WTC11 (cell line): ENCODE data around the gene IRF1. TPM values are rescaled to one million over a fixed set of nuclear protein-coding genes. Genes with fewer than 3 reads are reported as not detected.

ENCODE experiments used
- ATAC-seq: fragments of 200-7000 bp; cut with Tn5 transposase; 2 replicates; pipeline ENCODE4 v1.10.0; 2021; ENCODE audit warnings: mild to moderate bottlenecking, moderate library complexity
- CTCF ChIA-PET: fragments of 300-600 bp; sonication (Branson Sonifier 250); formaldehyde crosslinking; loops from one replicate; lab custom pipeline; 2021; ENCODE audit warnings: antibody characterized with exemption; lab: Charles Lee
- POLR2A ChIA-PET: fragments of 350-600 bp; sonication (Branson Sonifier 250); formaldehyde crosslinking; loops from one replicate; lab custom pipeline; 2021; ENCODE audit warnings: antibody characterized with exemption; lab: Charles Lee
- DNase-seq: peaks from one replicate; pipeline ENCODE4 v3.0.0; 2021; ENCODE audit warnings: low spot score
- H3K27ac Mint-ChIP-seq: 2 replicates; pipeline ENCODE4 v1.8.0; 2021; ENCODE audit warnings: mixed read lengths
- H3K27me3 Mint-ChIP-seq: 2 replicates; pipeline ENCODE4 v1.8.0; 2021; ENCODE audit warnings: low read depth, mild to moderate bottlenecking, moderate library complexity, mixed read lengths
- H3K36me3 Mint-ChIP-seq: 2 replicates; pipeline ENCODE4 v1.8.0; 2021; ENCODE audit warnings: mixed read lengths
- H3K4me1 Mint-ChIP-seq: 2 replicates; pipeline ENCODE4 v1.8.0; 2022; ENCODE audit warnings: mixed read lengths
- H3K4me3 Mint-ChIP-seq: 2 replicates; pipeline ENCODE4 v1.8.0; 2021; ENCODE audit warnings: mild to moderate bottlenecking, moderate library complexity, mixed read lengths
- H3K9me3 Mint-ChIP-seq: 2 replicates; pipeline ENCODE4 v1.8.0; 2021; ENCODE audit warnings: mixed read lengths
- ATF2 ChIP-seq: sonication (generic); formaldehyde crosslinking; IDR thresholded peaks from 2 replicates; pipeline ENCODE4 v1.8.1; 2022; ENCODE audit warnings: low read depth, missing genetic modification reagents, borderline replicate concordance
- ATF6 ChIP-seq: sonication (generic); formaldehyde crosslinking; IDR thresholded peaks from 2 replicates; pipeline ENCODE4 v1.8.1; 2023; ENCODE audit warnings: mild to moderate bottlenecking, missing genetic modification reagents
- CREB1 ChIP-seq: sonication (generic); formaldehyde crosslinking; IDR thresholded peaks from 2 replicates; pipeline ENCODE4 v1.8.0; 2023; ENCODE audit warnings: mild to moderate bottlenecking, missing genetic modification reagents
- FOXP4 ChIP-seq: sonication (generic); formaldehyde crosslinking; IDR thresholded peaks from 2 replicates; pipeline ENCODE4 v1.8.0; 2022; ENCODE audit warnings: mild to moderate bottlenecking, missing genetic modification reagents
- GABPB1 ChIP-seq: sonication (generic); formaldehyde crosslinking; IDR thresholded peaks from 2 replicates; pipeline ENCODE4 v1.8.1; 2023; ENCODE audit warnings: mild to moderate bottlenecking, missing genetic modification reagents
- GRHL2 ChIP-seq: fragments of 250-450 bp; sonication (Bioruptor Pico); IDR thresholded peaks from 2 replicates; pipeline ENCODE4 v1.8.0; 2022; ENCODE audit warnings: mild to moderate bottlenecking, moderate library complexity; ENCODE audit not compliant: insufficient replicate concordance, severe bottlenecking
- MAX ChIP-seq: sonication (generic); formaldehyde crosslinking; IDR thresholded peaks from 2 replicates; pipeline ENCODE4 v1.8.0; 2022; ENCODE audit warnings: mild to moderate bottlenecking, missing genetic modification reagents
- MXD4 ChIP-seq: fragments of 250-450 bp; sonication (Bioruptor Pico); IDR thresholded peaks from 2 replicates; pipeline ENCODE4 v1.8.0; 2021; ENCODE audit warnings: mild to moderate bottlenecking, moderate library complexity, borderline replicate concordance
- NFYB ChIP-seq: sonication (generic); formaldehyde crosslinking; conservative IDR thresholded peaks from 2 replicates; pipeline ENCODE4 v1.8.0; 2022; ENCODE audit warnings: low read depth, missing genetic modification reagents
- NR1H2 ChIP-seq: sonication (generic); formaldehyde crosslinking; IDR thresholded peaks from 2 replicates; pipeline ENCODE4 v1.9.0; 2021; ENCODE audit warnings: mild to moderate bottlenecking, moderate library complexity, missing genetic modification reagents
- NR3C1 ChIP-seq: sonication (generic); formaldehyde crosslinking; conservative IDR thresholded peaks from 2 replicates; pipeline ENCODE4 v1.8.1; 2023; ENCODE audit warnings: low read depth, mild to moderate bottlenecking, missing genetic modification reagents
- SP1 ChIP-seq: sonication (generic); formaldehyde crosslinking; conservative IDR thresholded peaks from 2 replicates; pipeline ENCODE4 v1.8.1; 2022; ENCODE audit warnings: missing genetic modification reagents
- STAT6 ChIP-seq: sonication (generic); formaldehyde crosslinking; conservative IDR thresholded peaks from 2 replicates; pipeline ENCODE4 v1.8.1; 2023; ENCODE audit warnings: mild to moderate bottlenecking, low read depth, missing genetic modification reagents, moderate library complexity
- ZBTB21 ChIP-seq: sonication (generic); formaldehyde crosslinking; IDR thresholded peaks from 2 replicates; pipeline ENCODE4 v1.8.1; 2023; ENCODE audit warnings: mild to moderate bottlenecking, missing genetic modification reagents, borderline replicate concordance
- ZNF138 ChIP-seq: sonication (generic); formaldehyde crosslinking; conservative IDR thresholded peaks from 2 replicates; pipeline ENCODE4 v1.8.1; 2022; ENCODE audit warnings: mild to moderate bottlenecking, moderate library complexity, missing genetic modification reagents
- ZNF423 ChIP-seq: fragments of 250-450 bp; sonication (Bioruptor Pico); IDR thresholded peaks from 2 replicates; pipeline ENCODE4 v2.1.2; 2022; ENCODE audit warnings: mild to moderate bottlenecking, moderate library complexity
- total RNA-seq: library from RNA; stranded (reverse); gene quantifications from 3 replicates; pipeline ENCODE4 v1.2.3, GENCODE V29; 2021

The IRF1 gene
- total RNA-seq, 1 experiment from 2014 or later, result 8.8 TPM

- TF ChIP-seq ATF2 (CRISPR knock-in tag), result no peak
- no peak for TF ChIP-seq CREB1
- TF ChIP-seq ATF6 (CRISPR knock-in tag), result no peak
- TF ChIP-seq SP1, result no peak
Observed at GRCh38 chr5:132483101-132483500, 7.5 kb downstream of the IRF1 start (continued).

- no peaks in the 10 kb centered on the region for H3K27me3 Mint-ChIP-seq
- ATAC-seq, result no peak
- no peaks in the 10 kb centered on the region for H3K9me3 Mint-ChIP-seq
- no peak overlapping the region for H3K4me3 Mint-ChIP-seq
- CTCF ChIA-PET, result interaction anchor here (4.7 kb wide), 1 partner anchor 19 kb away, joined by 21 read pairs; no protein-coding TSS in a partner anchor
- no peak for DNase-seq
- H3K27ac Mint-ChIP-seq, result no peak overlapping the region; the same call in 1 of the 2 replicates
- POLR2A ChIA-PET, result interaction anchor here (0.7 kb wide), 1 partner anchor 436 kb away, joined by 4 read pairs; no protein-coding TSS in a partner anchor
- H3K4me1 Mint-ChIP-seq, result no peaks in the 10 kb centered on the region
- peaks cover 27% of the 10 kb centered on the region for H3K36me3 Mint-ChIP-seq
- TF ChIP-seq ZBTB21 (CRISPR knock-in tag), result no peak
- no peak for TF ChIP-seq ZNF138
- no peak for TF ChIP-seq NR1H2 (CRISPR knock-in tag)
- no peak for TF ChIP-seq NFYB
- TF ChIP-seq ZNF423 (CRISPR knock-in tag), result no peak
- no peak for TF ChIP-seq GRHL2 (CRISPR knock-in tag)
- TF ChIP-seq NR3C1 (CRISPR knock-in tag), result no peak
Observed at GRCh38 chr5:132481596-132482211, 8.9 kb downstream of the IRF1 start.

- Mint-ChIP-seq H3K27me3 (no peaks in the 10 kb centered on the region), H3K9me3 (no peaks in the 10 kb centered on the region), H3K27ac (no peak overlapping the region; the same call in 1 of the 2 replicates), H3K4me3 (no peak overlapping the region), H3K36me3 (peaks cover 21% of the 10 kb centered on the region), H3K4me1 (no peaks in the 10 kb centered on the region)
- DNase-seq (no peak), ATAC-seq (no peak)
- ChIA-PET POLR2A (interaction anchor here (1.7 kb wide), 1 partner anchor 9 kb away, joined by 13 read pairs; the partner anchor contains the start of gene IRF1), CTCF (interaction anchor here (1.2 to 4.7 kb wide), 5 partner anchors 9 to 95 kb away, joined by 3 to 21 read pairs (median 3); partner anchors contain the start of gene IRF1)
- no peak for TF ChIP-seq FOXP4 (CRISPR knock-in tag)
- no peak for TF ChIP-seq GABPB1
- TF ChIP-seq MXD4 (CRISPR knock-in tag), result no peak
- TF ChIP-seq STAT6 (CRISPR knock-in tag), result no peak
- no peak for TF ChIP-seq MAX (CRISPR knock-in tag)
Observed at GRCh38 chr5:132480893-132481595, 9.5 kb downstream of the IRF1 start.
